Muscle layer of colon (tissue), 2 donors: Measurements from ENCODE around the gene XPA.

Source experiments
- H3K27ac ChIP-seq: one replicate; pipeline ENCODE4 v1.7.0; 2013; ENCODE audit warnings: low read depth, mild to moderate bottlenecking, low read length, moderate library complexity
- H3K27me3 ChIP-seq, 2 donors: one replicate each; pipeline ENCODE4 v1.7.0; 2013; ENCODE audit warnings: low read length in 2 of 2, mild to moderate bottlenecking in 2 of 2; ENCODE audit not compliant: insufficient read depth in 2 of 2, control insufficient read depth in 1 of 2
- H3K36me3 ChIP-seq: one replicate; pipeline ENCODE4 v1.7.0; 2013; ENCODE audit warnings: mild to moderate bottlenecking, low read length; ENCODE audit not compliant: insufficient read depth
- H3K4me1 ChIP-seq: one replicate; pipeline ENCODE4 v1.7.0; 2013; ENCODE audit warnings: mild to moderate bottlenecking, low read length; ENCODE audit not compliant: insufficient read depth
- H3K4me3 ChIP-seq, 2 donors: one replicate each; pipeline ENCODE4 v1.7.0; 2013; ENCODE audit warnings: low read length in 2 of 2, low read depth in 1 of 2, mild to moderate bottlenecking in 1 of 2, moderate library complexity in 1 of 2
- H3K9ac ChIP-seq: one replicate; pipeline ENCODE4 v1.7.0; 2013; ENCODE audit warnings: low read length
- H3K9me3 ChIP-seq: one replicate; pipeline ENCODE4 v1.7.0; 2013; ENCODE audit warnings: mild to moderate bottlenecking, low read length
- donor health status: abdominal sarcoma.
- donor health status: Adenocarcinoma of cecum.

XPA gene

DNA sequence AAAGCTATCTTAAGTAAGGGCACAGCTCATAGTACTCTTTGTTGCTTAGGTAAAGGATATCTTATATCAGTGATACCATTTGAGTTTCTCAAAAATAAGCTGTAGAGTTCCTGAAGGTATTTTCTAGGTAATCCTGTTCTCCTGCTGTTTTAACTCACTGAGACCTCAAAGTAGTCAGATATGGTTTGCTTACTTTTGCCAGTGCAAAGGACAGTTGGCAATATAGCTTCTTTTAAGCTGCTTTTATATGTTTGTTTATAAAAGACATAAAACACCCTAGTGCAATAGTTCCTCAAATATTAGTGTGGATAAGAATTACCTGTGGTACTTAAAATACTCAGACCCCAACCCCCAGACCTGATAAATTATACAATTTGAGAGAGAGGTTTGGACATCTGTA lies 51.4 kb downstream of the XPA start:
- Histone ChIP-seq H3K36me3 (peaks cover 49% of the 10 kb centered on the region), H3K4me3 (no peak overlapping the region)

DNA sequence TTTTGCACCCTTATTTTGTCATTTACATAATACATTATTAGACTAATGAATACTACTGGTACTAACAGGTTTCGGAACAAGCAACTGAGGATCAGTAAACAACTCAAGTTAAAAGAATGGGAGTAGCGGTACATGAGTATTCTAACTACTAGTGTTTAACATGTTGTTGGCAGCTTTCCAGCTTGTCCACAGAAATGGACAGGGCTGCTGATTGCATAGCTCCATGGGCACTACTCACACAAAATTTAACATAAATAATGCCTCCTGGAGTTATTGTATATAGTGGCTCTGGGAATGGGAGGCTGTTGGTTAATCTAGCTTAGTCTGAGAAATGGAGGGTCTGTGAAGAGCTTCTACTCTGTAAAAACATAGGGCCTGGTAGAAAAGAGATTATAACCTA lies 56.8 kb downstream of the XPA start:
- no peak overlapping the region for H3K27ac ChIP-seq
- H3K9me3 ChIP-seq: no peaks in the 10 kb centered on the region
- H3K4me3 ChIP-seq: no peak overlapping the region
- no peaks in the 10 kb centered on the region for H3K27me3 ChIP-seq
- H3K36me3 ChIP-seq: peaks cover 15% of the 10 kb centered on the region
- H3K4me1 ChIP-seq: peaks cover 18% of the 10 kb centered on the region
- no peak overlapping the region for H3K9ac ChIP-seq

More for the DNA sequence above, 51.4 kb downstream of the XPA start:
- no peaks in the 10 kb centered on the region for H3K4me1 ChIP-seq
- H3K27ac ChIP-seq: no peak overlapping the region
- H3K9ac ChIP-seq: no peak overlapping the region
- H3K27me3 ChIP-seq: no peaks in the 10 kb centered on the region
- no peaks in the 10 kb centered on the region for H3K9me3 ChIP-seq

DNA sequence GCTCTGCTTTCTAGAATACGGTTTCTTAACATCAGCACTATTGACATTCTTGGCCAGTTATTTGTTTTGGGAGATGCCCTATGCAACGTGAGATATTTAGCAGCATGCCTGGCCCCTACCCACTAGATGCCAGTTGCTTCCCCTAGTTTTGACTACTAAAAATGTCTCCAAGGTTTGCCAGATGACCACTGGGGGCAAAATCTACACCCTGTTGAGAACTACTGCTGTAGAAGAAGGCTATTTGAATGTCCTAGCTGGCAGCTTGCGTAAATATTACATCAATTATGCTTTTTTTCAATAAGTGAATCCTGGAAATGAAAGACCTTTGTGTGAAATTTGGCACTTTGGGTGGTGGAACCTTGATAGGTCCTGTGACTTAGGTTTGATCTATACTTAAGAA lies 58.5 kb downstream of the XPA start:
- Histone ChIP-seq H3K4me3 (no peak overlapping the region), H3K36me3 (peaks cover 8% of the 10 kb centered on the region), H3K4me1 (peaks cover 30% of the 10 kb centered on the region), H3K27me3 (no peaks in the 10 kb centered on the region), H3K9ac (no peak overlapping the region), H3K9me3 (no peaks in the 10 kb centered on the region), H3K27ac (no peak overlapping the region)

DNA sequence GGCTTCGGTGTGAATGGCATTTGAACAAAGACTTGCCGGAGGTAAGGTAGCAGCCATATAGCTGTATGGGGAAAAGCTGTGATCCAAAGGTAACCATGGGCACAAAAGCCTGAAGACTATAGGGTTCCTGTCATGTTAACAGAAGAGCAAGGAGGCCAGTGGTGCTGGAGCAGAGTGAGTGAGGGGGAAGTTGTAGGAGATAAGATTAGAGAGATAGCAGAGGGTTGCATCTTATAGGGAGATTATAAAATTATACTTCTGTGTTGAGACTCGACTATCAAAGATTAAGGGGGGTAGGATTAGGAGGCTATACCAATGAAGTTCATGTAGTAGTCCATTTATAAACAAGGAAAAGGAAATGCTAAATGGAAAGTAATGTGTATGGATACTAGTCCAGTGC lies 60.2 kb downstream of the XPA start:
- no peaks in the 10 kb centered on the region for H3K9me3 ChIP-seq
- H3K36me3 ChIP-seq: no peaks in the 10 kb centered on the region
- H3K4me3 ChIP-seq: no peak overlapping the region
- H3K27me3 ChIP-seq: no peaks in the 10 kb centered on the region
- H3K9ac ChIP-seq: no peak overlapping the region
- no peak overlapping the region for H3K27ac ChIP-seq
- H3K4me1 ChIP-seq: peaks cover 33% of the 10 kb centered on the region

DNA sequence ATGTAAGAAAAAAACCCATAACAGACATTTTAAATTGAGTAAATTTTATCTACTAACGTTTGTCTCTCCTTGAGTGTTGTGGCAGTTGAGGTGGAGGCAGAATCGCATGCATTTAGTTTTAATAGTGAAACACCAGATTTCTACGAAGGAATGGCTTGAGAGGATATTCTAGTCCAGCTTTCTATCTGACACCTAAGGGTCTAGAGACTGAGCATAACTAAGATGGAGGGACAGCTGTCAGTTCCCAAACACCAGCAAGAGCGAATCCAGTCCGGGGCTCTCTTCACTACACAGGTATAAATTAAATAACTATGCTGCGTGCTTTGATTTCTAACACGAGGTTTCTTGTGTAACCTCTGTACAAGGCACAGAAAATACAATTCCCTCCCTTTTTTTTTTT lies 62.1 kb downstream of the XPA start:
- H3K27ac ChIP-seq: no peak overlapping the region
- H3K4me1 ChIP-seq: peaks cover 44% of the 10 kb centered on the region
- peak overlapping the region; percentile 86 for H3K9ac ChIP-seq

DNA sequence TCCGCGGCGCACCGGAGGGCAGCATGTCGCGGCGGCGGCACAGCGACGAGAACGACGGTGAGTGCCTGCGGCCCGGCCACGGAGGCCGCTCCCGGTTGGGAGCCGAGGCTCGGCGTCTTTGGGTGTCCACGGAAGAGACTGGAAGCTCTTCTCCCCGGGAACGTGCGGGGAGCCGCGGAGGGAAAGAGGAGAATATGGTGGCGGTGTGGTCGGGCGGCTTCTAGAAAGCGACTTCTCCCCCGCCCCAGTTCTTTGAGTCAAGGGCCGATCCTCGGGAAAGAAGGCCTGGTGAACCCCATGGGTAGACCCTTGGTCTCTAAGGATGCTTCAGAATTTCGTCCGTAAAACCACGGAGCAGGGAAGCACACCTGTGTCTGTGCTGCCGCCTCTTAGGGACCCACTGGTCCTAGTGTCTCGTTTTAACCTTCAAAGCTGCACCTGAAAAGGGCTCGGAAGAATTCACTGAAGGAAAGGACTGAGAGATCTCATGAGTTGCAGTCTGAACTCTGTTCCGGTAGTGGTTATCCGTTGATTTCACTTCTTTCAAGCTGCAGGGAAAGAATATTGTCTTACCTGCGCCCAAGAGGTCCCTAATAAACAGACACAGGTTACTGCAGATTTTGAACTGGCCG lies 63.2 kb downstream of the XPA start:
- no peaks in the 10 kb centered on the region for H3K9me3 ChIP-seq
- no peaks in the 10 kb centered on the region for H3K27me3 ChIP-seq
- H3K36me3 ChIP-seq: no peaks in the 10 kb centered on the region
- peak overlapping the region; percentile 99 for H3K27ac ChIP-seq
- H3K9ac ChIP-seq: peak overlapping the region; percentile 86
- peaks cover 49% of the 10 kb centered on the region for H3K4me1 ChIP-seq
- H3K4me3 ChIP-seq: peak overlapping the region; percentile 72 to 87

More for the DNA sequence above, 62.1 kb downstream of the XPA start:
- Histone ChIP-seq H3K4me3 (peak overlapping the region in 1 of 2 donors; percentile 87), H3K36me3 (no peaks in the 10 kb centered on the region), H3K9me3 (no peaks in the 10 kb centered on the region), H3K27me3 (no peaks in the 10 kb centered on the region)

DNA sequence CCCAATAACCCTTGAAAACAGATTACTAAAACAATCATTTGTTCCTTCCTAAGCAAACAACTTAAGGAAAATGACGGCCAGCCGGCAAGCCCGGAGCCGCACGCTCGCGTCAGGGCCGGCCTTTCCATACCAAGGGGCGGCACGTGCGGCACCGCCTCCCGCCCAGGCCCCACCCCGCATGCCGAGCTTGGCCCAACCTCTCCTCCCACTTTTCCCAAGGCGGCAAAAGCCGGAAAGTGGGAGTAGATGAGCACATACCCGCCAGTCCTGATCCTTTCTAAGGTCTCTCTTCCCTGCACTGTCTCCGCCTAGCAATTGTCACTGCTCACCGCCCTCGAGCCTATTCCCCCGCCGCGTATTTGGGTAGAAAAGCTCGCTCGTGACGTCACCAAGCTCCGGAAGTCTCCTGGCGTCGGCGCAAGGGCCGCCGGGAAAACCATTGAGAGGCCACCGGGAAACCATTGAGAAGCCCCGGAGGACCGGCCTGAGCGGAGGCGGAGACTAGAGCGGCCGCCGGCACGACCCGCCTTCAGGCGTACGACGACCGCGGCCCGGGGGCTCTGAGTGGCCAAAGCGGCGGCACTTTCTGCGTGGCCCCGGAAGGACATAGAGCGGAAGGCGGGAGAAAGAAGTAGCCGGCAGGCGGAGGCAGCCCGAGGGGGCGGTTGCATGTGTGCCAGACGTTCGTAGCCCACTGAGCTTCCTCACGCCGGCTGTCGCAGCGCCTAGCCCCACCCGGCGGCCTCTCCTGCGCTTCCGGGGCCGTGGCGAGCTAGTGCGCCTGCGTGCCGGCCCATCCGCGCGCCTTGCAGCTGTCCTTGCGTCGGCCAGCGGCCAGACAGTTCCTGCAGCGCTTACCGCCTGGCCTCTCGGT lies 63.9 kb downstream of the XPA start, which contains the start of the genes NCBP1 and TSTD2:
Gene NCBP1, plus strand, starts transcription at position 837 of the 874 bp plus-strand sequence. CDS start 61 bp downstream, outside the sequence.
Gene TSTD2, minus strand, starts transcription at position 384 of the 874 bp plus-strand sequence. CDS start 5,806 bp downstream, outside the sequence.
- Histone ChIP-seq H3K9ac (peak within 1 kb of the TSS; percentile 95), H3K36me3 (no peaks in the 10 kb centered on the region), H3K9me3 (no peaks in the 10 kb centered on the region), H3K27ac (peak within 1 kb of the TSS; percentile 99), H3K27me3 (no peaks in the 10 kb centered on the region), H3K4me1 (peaks cover 55% of the 10 kb centered on the region), H3K4me3 (peak within 1 kb of the TSS; percentile 72 to 87)

DNA sequence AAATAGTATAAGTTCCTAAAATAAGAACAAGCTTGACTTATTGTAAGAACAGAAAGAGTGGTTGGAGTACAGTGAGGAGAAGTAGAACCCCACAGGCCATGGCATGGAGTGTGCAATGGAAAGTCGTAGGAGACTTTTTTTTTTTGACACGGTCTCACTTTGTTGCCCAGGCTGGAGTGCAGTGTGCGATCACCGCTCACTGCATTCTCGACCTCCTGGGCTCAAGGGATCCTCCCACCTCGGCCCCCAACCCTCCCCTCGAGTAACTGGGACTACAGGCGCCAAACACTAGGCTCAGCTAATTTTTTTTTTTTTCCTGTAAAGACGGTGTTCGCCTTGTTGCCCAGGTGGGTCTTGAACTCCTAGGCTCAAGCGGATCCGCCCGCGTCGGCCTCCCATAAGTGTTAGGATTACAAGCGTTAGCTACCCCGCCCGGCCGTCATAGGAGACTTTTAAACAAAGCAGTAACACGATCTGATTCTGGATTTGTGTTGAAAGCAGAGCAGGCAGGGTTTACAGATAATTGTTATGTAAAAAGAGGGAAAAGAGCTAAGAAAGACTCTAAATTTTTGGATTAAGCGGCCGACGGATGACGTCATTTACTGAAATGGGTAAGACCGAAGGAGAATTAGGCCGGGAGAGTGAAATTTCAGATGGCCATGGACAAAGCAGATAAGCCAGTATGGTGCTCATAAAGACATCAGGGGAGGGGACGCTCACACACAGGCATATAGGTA lies 64.7 kb downstream of the XPA start:
- H3K9ac ChIP-seq: peak overlapping the region; percentile 95

DNA sequence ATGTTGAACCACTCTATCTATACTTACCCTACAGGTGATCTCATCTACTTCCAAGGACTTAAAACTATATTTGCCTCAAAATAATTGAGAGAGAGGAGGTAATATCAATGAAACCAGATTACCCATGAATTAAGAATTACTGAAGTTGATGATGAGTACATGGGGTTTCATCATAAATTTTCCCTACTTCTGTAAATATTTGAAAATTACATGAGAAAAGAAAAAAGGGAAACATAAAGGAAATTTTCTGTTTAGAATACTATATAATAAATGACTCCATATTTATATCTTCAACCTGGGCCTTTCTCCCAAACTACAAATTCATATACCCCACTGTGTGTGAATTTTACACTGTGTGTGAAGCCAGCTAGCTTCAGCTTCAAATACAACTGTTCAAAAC lies 66.5 kb downstream of the XPA start:
- Histone ChIP-seq H3K36me3 (peaks cover 5% of the 10 kb centered on the region), H3K27me3 (no peaks in the 10 kb centered on the region), H3K4me3 (no peak overlapping the region), H3K27ac (no peak overlapping the region), H3K9ac (no peak overlapping the region), H3K9me3 (no peaks in the 10 kb centered on the region), H3K4me1 (peaks cover 53% of the 10 kb centered on the region)

More for the DNA sequence above, 64.7 kb downstream of the XPA start:
- H3K36me3 ChIP-seq: no peaks in the 10 kb centered on the region
- peak overlapping the region; percentile 72 to 87 for H3K4me3 ChIP-seq
- peak overlapping the region; percentile 99 for H3K27ac ChIP-seq
- peaks cover 58% of the 10 kb centered on the region for H3K4me1 ChIP-seq
- H3K9me3 ChIP-seq: no peaks in the 10 kb centered on the region
- H3K27me3 ChIP-seq: no peaks in the 10 kb centered on the region

DNA sequence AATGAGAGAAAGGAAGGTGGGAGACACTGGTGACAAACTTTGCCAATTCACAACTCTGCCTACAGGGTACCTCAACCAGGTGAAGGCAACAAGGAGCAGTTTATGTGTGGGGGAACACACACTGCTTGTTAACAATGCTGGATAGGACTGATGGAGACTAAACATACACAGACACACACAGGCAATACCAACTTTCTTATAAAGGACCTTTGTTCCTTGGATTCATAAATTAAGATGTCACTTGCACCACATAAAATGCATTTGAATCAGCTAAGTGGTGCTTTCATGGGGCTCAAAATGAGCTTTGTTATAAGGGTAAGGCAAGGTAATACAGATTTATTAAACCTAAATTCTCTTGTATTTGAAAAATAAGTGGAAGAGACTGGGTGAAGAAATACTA lies 68.0 kb downstream of the XPA start:
- H3K9ac ChIP-seq: no peak overlapping the region
- no peaks in the 10 kb centered on the region for H3K9me3 ChIP-seq
- peaks cover 17% of the 10 kb centered on the region for H3K36me3 ChIP-seq
- peaks cover 38% of the 10 kb centered on the region for H3K4me1 ChIP-seq
- no peak overlapping the region for H3K27ac ChIP-seq
- H3K27me3 ChIP-seq: no peaks in the 10 kb centered on the region
- H3K4me3 ChIP-seq: no peak overlapping the region

DNA sequence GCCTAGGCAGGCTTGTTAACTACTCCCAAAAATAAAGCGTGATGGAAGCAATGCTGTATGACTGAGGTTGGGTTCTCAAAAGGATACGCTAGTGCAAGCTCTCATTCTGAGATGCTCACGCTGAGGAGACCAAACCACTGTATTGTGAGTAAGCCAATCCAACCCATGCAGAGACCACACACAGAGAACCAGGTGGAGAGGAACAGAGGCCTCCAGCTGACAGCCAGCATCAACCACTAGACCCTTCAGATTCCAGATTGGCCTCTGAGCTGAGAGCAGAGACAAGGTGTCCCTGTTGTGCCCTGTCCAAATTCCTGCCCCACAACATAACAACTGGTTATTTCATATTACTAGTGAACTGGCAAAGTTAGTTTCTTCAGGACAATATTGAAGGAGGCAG lies 68.5 kb downstream of the XPA start:
- H3K36me3 ChIP-seq: peaks cover 21% of the 10 kb centered on the region
- H3K27me3 ChIP-seq: no peaks in the 10 kb centered on the region
- H3K9me3 ChIP-seq: no peaks in the 10 kb centered on the region
- no peak overlapping the region for H3K9ac ChIP-seq
- H3K27ac ChIP-seq: no peak overlapping the region
- H3K4me3 ChIP-seq: no peak overlapping the region
- H3K4me1 ChIP-seq: peaks cover 37% of the 10 kb centered on the region
